Measurements from ENCODE around the gene IDI2. TPM values are rescaled to one million over a fixed set of nuclear protein-coding genes. Genes with fewer than 3 reads are reported as not detected.

The IDI2 gene
- total and polyA plus RNA-seq, 4 donors = 0.05 to 0.18 (median 0.08) TPM; not detected in 1

GRCh38 chr10:1049425-1049958, 23.8 kb upstream of the IDI2 start:
- DNase-seq = no peak
- Histone ChIP-seq H3K36me3 (ENCODE audit: control insufficient read depth in 4 of 4, insufficient read depth in 4 of 4, low read length in 4 of 4) (peaks cover 0 to 23% (median 9%) of the 10 kb centered on the region in 4 donors), H3K4me3 (peak overlapping the region; percentile 63), H3K27me3 (ENCODE audit: control insufficient read depth in 3 of 3, insufficient read depth in 3 of 3, low read length in 2 of 3) (no peaks in the 10 kb centered on the region), H3K9me3 (ENCODE audit: control insufficient read depth in 4 of 4, insufficient read depth in 3 of 4, low read length in 3 of 4) (peaks cover 0 to 2% (median 0%) of the 10 kb centered on the region in 4 donors), H3K4me1 (ENCODE audit: control insufficient read depth in 5 of 5, insufficient read depth in 5 of 5, low read length in 5 of 5) (peaks cover 3 to 28% (median 8%) of the 10 kb centered on the region in 5 donors), H3K27ac (ENCODE audit: low read depth in 1 of 2, low read length in 1 of 2) (peak overlapping the region; percentile 98), H3K9ac (ENCODE audit: insufficient read depth in 1 of 2, low read length in 2 of 2) (peak overlapping the region; percentile 16 to 81)
- WGBS, 2 donors = 1% methylated on average over 30 to 34 of the region's 34 CpGs
- ATAC-seq (ENCODE audit: insufficient read depth, low FRiP score) = no peak
- no peak for TF ChIP-seq CTCF (IDR thresholded peaks at IDR 0.05; ENCODE audit: control extremely low read depth, extremely low read depth)

DNA sequence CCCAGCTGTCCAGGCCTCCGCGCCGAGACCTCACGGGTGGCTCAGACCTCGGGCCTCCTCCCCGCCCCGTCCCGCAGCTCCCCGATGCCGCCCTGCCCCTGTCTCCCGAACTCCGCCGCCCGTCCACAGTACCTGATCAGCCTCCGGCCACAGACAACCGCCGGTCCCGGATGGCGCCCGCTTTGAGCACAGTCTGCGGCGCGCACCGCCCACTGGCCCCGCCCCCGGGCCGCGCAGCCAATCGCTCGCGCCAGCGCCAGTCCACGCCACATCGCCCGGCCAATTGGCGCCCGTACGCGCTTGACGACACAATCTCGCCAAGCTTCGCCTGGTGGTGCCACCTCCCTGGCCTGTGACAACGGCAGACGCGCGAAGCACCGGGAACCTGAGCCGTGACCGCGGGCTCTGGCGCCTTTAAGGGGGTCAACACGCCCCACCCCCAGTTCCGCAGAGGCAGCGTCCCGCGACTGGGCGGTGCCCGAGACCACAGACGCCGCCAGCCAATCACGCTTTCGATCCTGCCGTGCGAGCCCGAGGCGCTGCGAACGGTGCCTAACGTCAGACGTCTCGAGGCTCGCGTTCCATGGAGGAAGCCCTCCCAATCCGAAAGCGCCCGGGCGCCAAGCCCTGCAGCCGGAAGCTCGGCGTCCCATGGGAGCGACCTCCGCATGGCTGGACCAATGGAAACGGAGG, 23.2 kb upstream of the IDI2 start, which contains the start of gene IDI1:
Gene IDI1, minus strand, starts transcription at position 388 of the 693 bp plus-strand sequence. Its CDS starts 116 bp downstream, at position 272.
- H3K27me3 ChIP-seq (ENCODE audit: control insufficient read depth in 3 of 3, insufficient read depth in 3 of 3, low read length in 2 of 3) = no peaks in the 10 kb centered on the region
- peak within 1 kb of the TSS; percentile 100 for H3K4me3 ChIP-seq
- peaks cover 7 to 26% (median 11%) of the 10 kb centered on the region in 5 donors for H3K4me1 ChIP-seq (ENCODE audit: control insufficient read depth in 5 of 5, insufficient read depth in 5 of 5, low read length in 5 of 5)
- DNase-seq (peak; percentile 99), ATAC-seq (ENCODE audit: insufficient read depth, low FRiP score) (peak; percentile 92)
- H3K9ac ChIP-seq (ENCODE audit: insufficient read depth in 1 of 2, low read length in 2 of 2) = peak within 1 kb of the TSS; percentile 81 to 87
- WGBS, 2 donors = 0 to 1% methylated on average over 78 to 83 of the region's 83 CpGs
- H3K36me3 ChIP-seq (ENCODE audit: control insufficient read depth in 4 of 4, insufficient read depth in 4 of 4, low read length in 4 of 4) = peaks cover 0 to 20% (median 6%) of the 10 kb centered on the region in 4 donors
- H3K27ac ChIP-seq (ENCODE audit: low read depth in 1 of 2, low read length in 1 of 2) = peak within 1 kb of the TSS; percentile 98
- no peak for TF ChIP-seq CTCF (IDR thresholded peaks at IDR 0.05; ENCODE audit: control extremely low read depth, extremely low read depth)
- H3K9me3 ChIP-seq (ENCODE audit: control insufficient read depth in 4 of 4, insufficient read depth in 3 of 4, low read length in 3 of 4) = peaks cover 0 to 2% (median 0%) of the 10 kb centered on the region in 4 donors

- H3K36me3 ChIP-seq (ENCODE audit: control insufficient read depth in 4 of 4, insufficient read depth in 4 of 4, low read length in 4 of 4) = peaks cover 0 to 18% (median 5%) of the 10 kb centered on the region in 4 donors
- TF ChIP-seq CTCF (IDR thresholded peaks at IDR 0.05; ENCODE audit: control extremely low read depth, extremely low read depth) = no peak
- H3K27me3 ChIP-seq (ENCODE audit: control insufficient read depth in 3 of 3, insufficient read depth in 3 of 3, low read length in 2 of 3) = no peaks in the 10 kb centered on the region
- 0% methylated on average over 37 of the region's 37 CpGs for WGBS, 2 donors
- ATAC-seq (ENCODE audit: insufficient read depth, low FRiP score) (no peak), DNase-seq (no peak)
- peaks cover 0 to 2% (median 0%) of the 10 kb centered on the region in 4 donors for H3K9me3 ChIP-seq (ENCODE audit: control insufficient read depth in 4 of 4, insufficient read depth in 3 of 4, low read length in 3 of 4)
- H3K4me1 ChIP-seq (ENCODE audit: control insufficient read depth in 5 of 5, insufficient read depth in 5 of 5, low read length in 5 of 5) = peaks cover 8 to 26% (median 11%) of the 10 kb centered on the region in 5 donors
- peak overlapping the region; percentile 98 for H3K27ac ChIP-seq (ENCODE audit: low read depth in 1 of 2, low read length in 1 of 2)
- peak overlapping the region; percentile 69 to 87 for H3K9ac ChIP-seq (ENCODE audit: insufficient read depth in 1 of 2, low read length in 2 of 2)
- peak overlapping the region; percentile 100 for H3K4me3 ChIP-seq
Observed at GRCh38 chr10:1048349-1048731, 22.7 kb upstream of the IDI2 start.

Data from lung (tissue), 12 donors.